ENCODE measurements around the gene GALC.

Gene GALC

DNA sequence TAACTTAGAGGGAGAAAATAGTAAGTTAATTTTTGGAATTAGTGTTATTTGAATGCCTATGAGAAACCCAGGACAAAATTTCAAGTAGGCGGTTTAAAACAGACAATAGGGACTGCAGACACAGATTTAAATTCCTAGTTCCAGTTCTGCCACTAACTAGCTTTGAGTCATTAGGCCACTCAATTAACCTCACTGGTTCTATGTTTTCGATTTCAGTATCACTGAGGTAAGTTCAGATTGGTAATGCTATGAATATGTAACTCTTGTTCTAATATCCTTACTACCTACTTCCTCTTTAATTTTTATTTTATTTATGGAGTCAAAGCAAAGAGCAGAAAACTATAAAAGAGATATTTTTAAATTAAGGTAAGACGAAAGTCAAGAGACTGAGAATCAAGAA, 52.6 kb downstream of the GALC start:
- Histone ChIP-seq H3K27ac (no peak overlapping the region), H3K4me3 (no peak overlapping the region)
- no peak for DNase-seq (ENCODE audit: low spot score)
- TF ChIP-seq, protein P1, sequence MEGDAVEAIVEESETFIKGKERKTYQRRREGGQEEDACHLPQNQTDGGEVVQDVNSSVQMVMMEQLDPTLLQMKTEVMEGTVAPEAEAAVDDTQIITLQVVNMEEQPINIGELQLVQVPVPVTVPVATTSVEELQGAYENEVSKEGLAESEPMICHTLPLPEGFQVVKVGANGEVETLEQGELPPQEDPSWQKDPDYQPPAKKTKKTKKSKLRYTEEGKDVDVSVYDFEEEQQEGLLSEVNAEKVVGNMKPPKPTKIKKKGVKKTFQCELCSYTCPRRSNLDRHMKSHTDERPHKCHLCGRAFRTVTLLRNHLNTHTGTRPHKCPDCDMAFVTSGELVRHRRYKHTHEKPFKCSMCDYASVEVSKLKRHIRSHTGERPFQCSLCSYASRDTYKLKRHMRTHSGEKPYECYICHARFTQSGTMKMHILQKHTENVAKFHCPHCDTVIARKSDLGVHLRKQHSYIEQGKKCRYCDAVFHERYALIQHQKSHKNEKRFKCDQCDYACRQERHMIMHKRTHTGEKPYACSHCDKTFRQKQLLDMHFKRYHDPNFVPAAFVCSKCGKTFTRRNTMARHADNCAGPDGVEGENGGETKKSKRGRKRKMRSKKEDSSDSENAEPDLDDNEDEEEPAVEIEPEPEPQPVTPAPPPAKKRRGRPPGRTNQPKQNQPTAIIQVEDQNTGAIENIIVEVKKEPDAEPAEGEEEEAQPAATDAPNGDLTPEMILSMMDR (IDR thresholded peaks at IDR 0.05): no peak

DNA sequence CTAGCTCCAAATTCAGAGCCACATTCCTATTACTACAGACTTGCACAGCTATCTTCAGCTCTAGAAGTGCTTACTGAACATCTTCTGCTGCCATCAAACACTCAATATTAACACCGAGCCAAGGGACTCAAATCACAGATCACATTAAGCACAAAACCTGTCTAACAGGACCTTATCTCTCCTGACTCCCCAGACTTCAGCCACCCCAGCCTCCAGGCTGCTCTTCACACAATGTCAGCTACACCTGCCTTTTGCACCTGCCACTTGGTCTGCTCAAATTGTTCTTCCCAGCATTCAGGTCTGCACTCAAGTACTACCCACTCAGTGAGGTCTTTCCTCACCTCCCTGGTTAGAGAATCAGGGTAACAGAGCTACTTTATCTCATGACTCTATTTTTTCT, 57.1 kb downstream of the GALC start:
- Histone ChIP-seq H3K27ac (no peak overlapping the region), H3K4me3 (no peak overlapping the region)
- DNase-seq (ENCODE audit: low spot score): no peak
- TF ChIP-seq, protein P1 (IDR thresholded peaks at IDR 0.05): no peak

DNA sequence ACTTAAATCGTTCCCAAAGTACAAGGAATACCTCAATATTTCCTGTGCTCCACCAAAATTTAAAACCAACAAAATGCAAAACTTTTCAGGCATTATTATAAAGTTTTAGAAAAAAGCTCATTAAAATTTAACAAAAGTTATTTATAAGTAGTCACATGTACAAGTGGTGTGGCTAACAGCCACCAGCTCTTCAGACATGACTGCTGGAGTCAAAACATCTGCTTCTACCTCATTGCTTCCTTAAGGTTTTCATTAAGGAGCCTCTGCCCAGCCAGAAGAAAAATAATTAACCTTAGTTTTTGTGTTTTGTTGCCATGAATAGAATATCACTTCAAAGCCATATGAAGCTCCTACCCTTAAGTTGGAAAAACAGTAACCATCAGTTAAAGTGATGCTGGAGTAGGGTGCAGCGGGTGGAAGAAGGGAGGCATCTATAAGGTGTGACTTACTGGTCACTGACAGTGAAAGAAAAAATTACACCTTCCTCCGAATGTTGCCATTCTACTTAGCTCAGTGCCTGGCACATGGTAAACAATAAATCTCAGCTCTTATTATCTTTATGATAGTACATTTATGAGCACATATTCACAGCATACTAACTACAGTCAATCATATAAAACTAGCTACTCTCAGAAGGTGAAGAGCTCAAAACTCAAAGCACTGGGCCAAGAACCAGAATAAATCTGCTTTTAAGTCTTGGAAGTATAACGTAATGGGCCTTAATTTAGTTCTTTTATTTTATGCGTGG, 57.7 kb downstream of the GALC start:
- H3K27ac ChIP-seq: no peak overlapping the region
- no peak overlapping the region for H3K4me3 ChIP-seq
- DNase-seq (ENCODE audit: low spot score): no peak
- TF ChIP-seq, protein P1 (IDR thresholded peaks at IDR 0.05): no peak

- TF ChIP-seq, protein P1 (IDR thresholded peaks at IDR 0.05): no peak
- Histone ChIP-seq H3K4me3 (no peak overlapping the region), H3K27ac (no peak overlapping the region)
- DNase-seq (ENCODE audit: low spot score): no peak
Observed at GRCh38 chr14:87934185-87934584, 58.8 kb downstream of the GALC start.

GRCh38 chr14:87916886-87917275, 76.1 kb downstream of the GALC start:
- TF ChIP-seq, protein P1 (IDR thresholded peaks at IDR 0.05): no peak
- DNase-seq (ENCODE audit: low spot score): no peak
- Histone ChIP-seq H3K4me3 (no peak overlapping the region), H3K27ac (no peak overlapping the region)

DNA sequence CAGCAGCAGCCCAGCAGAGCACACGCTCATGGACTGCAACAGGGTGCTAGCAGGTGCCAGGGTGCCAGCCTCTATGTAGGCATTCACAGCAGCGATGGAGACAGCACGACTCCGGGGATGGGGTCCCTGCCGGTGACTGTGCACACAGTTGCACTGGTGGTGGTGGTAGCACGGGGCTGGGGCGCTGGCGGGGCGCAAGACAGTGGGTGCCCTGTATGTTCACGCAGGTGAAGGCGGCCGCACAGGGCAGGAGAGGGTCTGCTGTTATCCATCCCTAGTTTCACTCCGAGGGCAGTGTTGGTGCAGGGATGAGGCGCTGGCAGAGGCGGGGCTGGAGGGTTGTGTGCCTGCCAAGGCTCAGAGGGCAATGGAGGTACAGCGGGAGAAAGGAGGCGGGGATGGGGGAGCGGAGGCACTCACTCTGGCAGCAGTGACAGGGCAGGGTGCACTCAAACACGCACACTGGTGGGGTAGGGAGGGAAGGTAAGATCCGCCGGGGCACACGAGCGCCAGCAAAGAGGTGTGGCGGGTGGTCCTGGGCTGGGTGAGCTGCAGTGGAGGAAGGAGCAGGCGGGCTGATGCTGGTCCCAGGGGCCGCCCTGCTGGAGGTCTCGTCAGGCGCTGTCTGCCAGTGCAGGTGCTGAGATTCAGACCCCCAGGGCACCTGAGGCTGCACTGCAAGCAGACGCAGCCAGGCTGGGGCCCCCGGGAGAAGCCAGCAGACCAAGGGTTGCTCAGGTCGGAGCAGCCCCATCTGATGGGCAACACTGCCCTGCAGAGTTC, 76.7 kb downstream of the GALC start:
- Histone ChIP-seq H3K27ac (no peak overlapping the region), H3K4me3 (no peak overlapping the region)
- DNase-seq (ENCODE audit: low spot score): no peak
- TF ChIP-seq, protein P1 (IDR thresholded peaks at IDR 0.05): no peak

DNA sequence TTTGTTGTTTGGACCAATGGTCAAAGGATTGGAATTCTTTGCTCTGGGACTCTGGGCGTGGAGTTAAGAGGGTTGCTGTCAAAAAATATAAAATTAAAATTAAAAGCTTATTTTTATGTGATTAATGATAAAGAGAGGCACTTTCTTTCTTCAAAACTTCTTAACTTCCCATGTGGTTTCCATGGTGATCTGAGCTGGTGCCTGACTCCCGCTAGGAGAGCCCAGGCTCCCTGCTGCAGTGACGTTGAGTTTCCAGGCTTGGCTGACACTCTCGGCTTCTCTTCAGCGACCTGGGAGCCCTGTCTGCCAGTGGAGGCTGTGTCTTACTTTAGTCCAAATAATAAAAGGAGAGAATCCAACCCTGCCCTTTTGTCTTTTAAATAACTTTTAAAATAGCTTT, 84.4 kb downstream of the GALC start:
- Histone ChIP-seq H3K27ac (no peak overlapping the region), H3K4me3 (no peak overlapping the region)
- DNase-seq (ENCODE audit: low spot score): no peak
- TF ChIP-seq, protein P1 (IDR thresholded peaks at IDR 0.05): no peak

Data from coronary artery (tissue), 2 donors.